BLaER1 (cell line): Measurements from ENCODE around the gene AFAP1.

Experiments
- H3K27ac ChIP-seq: shearing (Covaris generic); formaldehyde crosslinking; 2 replicates; pipeline ENCODE4 v1.8.1; 2022
- H3K27me3 ChIP-seq: shearing (Covaris generic); formaldehyde crosslinking; 2 replicates; pipeline ENCODE4 v1.8.1; 2022
- H3K36me3 ChIP-seq: shearing (Covaris generic); formaldehyde crosslinking; 2 replicates; pipeline ENCODE4 v1.8.1; 2022
- H3K4me1 ChIP-seq: shearing (Covaris generic); formaldehyde crosslinking; 2 replicates; pipeline ENCODE4 v1.8.1; 2022
- H3K4me2 ChIP-seq: shearing (Covaris generic); formaldehyde crosslinking; 2 replicates; pipeline ENCODE4 v1.8.1; 2022
- H3K4me3 ChIP-seq: shearing (Covaris generic); formaldehyde crosslinking; 2 replicates; pipeline ENCODE4 v1.8.1; 2022
- H3K9ac ChIP-seq: shearing (Covaris generic); formaldehyde crosslinking; 2 replicates; pipeline ENCODE4 v1.8.1; 2022
- H3K9me3 ChIP-seq: shearing (Covaris generic); formaldehyde crosslinking; 2 replicates; pipeline ENCODE4 v1.8.1; 2022
- H4K20me1 ChIP-seq: shearing (Covaris generic); formaldehyde crosslinking; 2 replicates; pipeline ENCODE4 v1.8.1; 2022
- Cebpa-rat ChIP-seq: shearing (Covaris generic); IDR thresholded peaks from 2 replicates; pipeline ENCODE4 v1.8.1; 2022

Gene AFAP1

DNA sequence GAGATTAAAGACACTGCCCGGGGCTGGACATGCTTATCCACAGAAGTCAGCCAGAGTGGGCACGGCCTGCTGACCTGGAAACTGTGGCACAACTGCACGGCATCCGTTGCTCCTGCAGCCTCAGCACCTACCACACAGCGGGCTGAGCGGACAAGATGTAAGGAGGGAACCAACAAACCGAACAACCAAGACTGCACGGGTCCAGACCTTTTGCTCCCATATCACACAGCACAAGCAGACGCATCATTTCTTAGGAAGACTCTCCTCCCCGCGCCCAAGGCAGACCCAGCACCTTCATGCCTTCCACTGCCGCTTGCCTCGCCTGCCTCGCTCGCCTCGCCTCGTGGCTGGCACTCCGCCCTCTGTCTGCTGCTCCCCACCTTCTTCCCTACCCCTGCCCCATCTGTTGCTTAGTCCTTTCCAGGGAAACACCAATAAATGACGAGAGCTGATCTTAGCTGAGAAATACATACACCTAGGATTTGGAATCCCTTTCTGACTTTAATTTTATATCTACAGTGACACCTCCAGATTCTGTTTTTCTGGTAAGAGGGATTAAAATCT is 79.0 kb downstream of the AFAP1 start:
- Histone ChIP-seq H3K4me1 (no peaks in the 10 kb centered on the region), H3K9me3 (no peaks in the 10 kb centered on the region), H3K4me2 (no peak overlapping the region), H3K4me3 (no peak overlapping the region), H3K27me3 (no peaks in the 10 kb centered on the region), H3K36me3 (peaks cover 5% of the 10 kb centered on the region; the same call in 1 of the 2 replicates), H4K20me1 (no peaks in the 10 kb centered on the region), H3K9ac (no peak overlapping the region), H3K27ac (no peak overlapping the region)
- TF ChIP-seq Cebpa-rat = no peak

GRCh38 chr4:7859326-7859725 is 80.3 kb downstream of the AFAP1 start:
- Histone ChIP-seq H3K36me3 (peaks cover 16% of the 10 kb centered on the region), H3K4me2 (no peak overlapping the region), H3K9me3 (no peaks in the 10 kb centered on the region), H3K9ac (no peak overlapping the region), H3K4me1 (no peaks in the 10 kb centered on the region), H3K27me3 (no peaks in the 10 kb centered on the region), H3K4me3 (no peak overlapping the region), H3K27ac (no peak overlapping the region), H4K20me1 (no peaks in the 10 kb centered on the region)
- no peak for TF ChIP-seq Cebpa-rat

DNA sequence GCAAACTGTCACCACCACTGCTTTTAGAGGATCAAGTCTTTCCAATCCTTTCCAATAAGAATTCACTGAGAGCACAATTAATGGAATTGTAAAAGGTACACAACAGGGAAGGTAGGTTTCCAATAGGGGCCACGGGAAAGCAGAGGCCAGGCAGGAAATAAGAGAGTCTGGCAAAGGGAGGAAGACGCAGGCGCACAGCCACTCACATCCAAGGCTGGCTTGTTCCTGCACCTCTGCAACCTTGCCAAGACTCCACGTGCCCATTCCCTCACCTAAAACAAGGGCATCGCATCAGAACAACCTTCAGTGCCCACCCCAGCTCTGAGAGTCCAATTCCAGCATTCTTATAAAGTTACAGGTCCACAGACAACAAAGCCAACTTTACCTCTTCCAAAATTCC is 81.2 kb downstream of the AFAP1 start:
- H3K27ac ChIP-seq = no peak overlapping the region

GRCh38 chr4:7857993-7858392 is 81.7 kb downstream of the AFAP1 start:
- TF ChIP-seq Cebpa-rat = no peak
- no peak overlapping the region for H3K9ac ChIP-seq

More for the DNA sequence above, 81.2 kb downstream of the AFAP1 start:
- no peaks in the 10 kb centered on the region for H3K4me1 ChIP-seq
- no peaks in the 10 kb centered on the region for H4K20me1 ChIP-seq
- TF ChIP-seq Cebpa-rat = no peak
- no peak overlapping the region for H3K4me3 ChIP-seq
- H3K27me3 ChIP-seq = no peaks in the 10 kb centered on the region
- H3K36me3 ChIP-seq = peaks cover 23% of the 10 kb centered on the region
- H3K9ac ChIP-seq = no peak overlapping the region
- no peaks in the 10 kb centered on the region for H3K9me3 ChIP-seq
- H3K4me2 ChIP-seq = no peak overlapping the region

GRCh38 chr4:7857238-7857701 is 82.4 kb downstream of the AFAP1 start:
- H4K20me1 ChIP-seq = no peaks in the 10 kb centered on the region
- no peak overlapping the region for H3K9ac ChIP-seq
- H3K27ac ChIP-seq = no peak overlapping the region
- H3K36me3 ChIP-seq = peaks cover 28% of the 10 kb centered on the region
- no peaks in the 10 kb centered on the region for H3K9me3 ChIP-seq
- no peak for TF ChIP-seq Cebpa-rat
- H3K27me3 ChIP-seq = no peaks in the 10 kb centered on the region
- no peak overlapping the region for H3K4me3 ChIP-seq
- no peaks in the 10 kb centered on the region for H3K4me1 ChIP-seq
- H3K4me2 ChIP-seq = no peak overlapping the region

More at GRCh38 chr4:7857993-7858392, 81.7 kb downstream of the AFAP1 start:
- Histone ChIP-seq H3K4me1 (no peaks in the 10 kb centered on the region), H3K36me3 (peaks cover 28% of the 10 kb centered on the region), H3K9me3 (no peaks in the 10 kb centered on the region), H3K27ac (no peak overlapping the region), H3K4me3 (no peak overlapping the region), H3K27me3 (no peaks in the 10 kb centered on the region), H4K20me1 (no peaks in the 10 kb centered on the region), H3K4me2 (no peak overlapping the region)

DNA sequence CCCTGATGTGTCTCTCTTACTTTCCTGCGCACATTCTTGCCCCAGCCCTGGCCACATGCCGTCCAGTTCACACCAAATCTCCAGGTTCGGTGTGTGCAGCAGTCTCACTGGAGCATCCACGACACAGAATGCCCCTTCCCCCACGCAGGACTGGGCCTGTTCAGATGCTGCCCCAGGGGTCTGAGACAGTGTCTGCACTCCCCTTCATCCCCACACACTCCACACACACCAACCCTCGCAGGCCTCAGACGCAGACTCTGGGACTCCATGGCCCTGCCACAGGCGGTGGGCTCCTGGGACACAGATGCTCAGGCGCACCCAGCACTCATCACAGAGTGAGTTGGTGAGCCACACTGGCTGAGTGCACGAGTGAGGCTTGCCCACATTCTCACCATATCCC is 83.9 kb downstream of the AFAP1 start:
- H3K4me1 ChIP-seq = no peaks in the 10 kb centered on the region
- no peak for TF ChIP-seq Cebpa-rat
- H3K4me2 ChIP-seq = no peak overlapping the region
- no peak overlapping the region for H3K9ac ChIP-seq
- H3K36me3 ChIP-seq = peaks cover 40% of the 10 kb centered on the region
- H4K20me1 ChIP-seq = no peaks in the 10 kb centered on the region
- H3K9me3 ChIP-seq = no peaks in the 10 kb centered on the region
- no peaks in the 10 kb centered on the region for H3K27me3 ChIP-seq
- no peak overlapping the region for H3K27ac ChIP-seq
- H3K4me3 ChIP-seq = no peak overlapping the region

GRCh38 chr4:7854697-7855370 is 84.8 kb downstream of the AFAP1 start:
- H3K4me1 ChIP-seq = no peaks in the 10 kb centered on the region
- no peak overlapping the region for H3K4me3 ChIP-seq
- H3K9ac ChIP-seq = no peak overlapping the region
- no peak overlapping the region for H3K4me2 ChIP-seq
- H3K27ac ChIP-seq = no peak overlapping the region
- no peaks in the 10 kb centered on the region for H3K9me3 ChIP-seq
- no peaks in the 10 kb centered on the region for H4K20me1 ChIP-seq
- TF ChIP-seq Cebpa-rat = no peak
- no peaks in the 10 kb centered on the region for H3K27me3 ChIP-seq
- H3K36me3 ChIP-seq = peaks cover 42% of the 10 kb centered on the region

DNA sequence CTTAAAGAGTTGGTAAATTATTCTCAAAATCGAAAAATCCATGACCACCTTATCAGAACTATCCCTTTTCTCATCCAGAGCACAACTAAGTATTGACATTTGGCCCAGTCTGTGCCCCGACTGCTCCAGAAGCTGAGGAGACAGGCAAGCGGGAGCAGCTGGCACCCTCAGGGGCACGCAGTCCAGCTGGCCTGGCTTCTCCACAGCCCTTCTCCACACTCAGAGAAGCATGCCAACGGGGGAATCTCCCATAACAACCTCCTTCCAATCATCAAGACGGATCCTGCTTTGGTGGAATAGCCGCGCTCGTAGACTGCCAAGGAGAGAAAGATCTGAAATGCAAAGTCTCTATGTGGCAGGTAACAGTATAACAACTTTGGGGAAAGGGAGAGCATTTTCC is 85.4 kb downstream of the AFAP1 start:
- Histone ChIP-seq H3K4me3 (no peak overlapping the region), H3K9me3 (no peaks in the 10 kb centered on the region), H3K9ac (no peak overlapping the region), H4K20me1 (no peaks in the 10 kb centered on the region), H3K27me3 (no peaks in the 10 kb centered on the region), H3K4me1 (peaks cover 3% of the 10 kb centered on the region), H3K36me3 (peaks cover 42% of the 10 kb centered on the region), H3K4me2 (no peak overlapping the region), H3K27ac (no peak overlapping the region)
- no peak for TF ChIP-seq Cebpa-rat

DNA sequence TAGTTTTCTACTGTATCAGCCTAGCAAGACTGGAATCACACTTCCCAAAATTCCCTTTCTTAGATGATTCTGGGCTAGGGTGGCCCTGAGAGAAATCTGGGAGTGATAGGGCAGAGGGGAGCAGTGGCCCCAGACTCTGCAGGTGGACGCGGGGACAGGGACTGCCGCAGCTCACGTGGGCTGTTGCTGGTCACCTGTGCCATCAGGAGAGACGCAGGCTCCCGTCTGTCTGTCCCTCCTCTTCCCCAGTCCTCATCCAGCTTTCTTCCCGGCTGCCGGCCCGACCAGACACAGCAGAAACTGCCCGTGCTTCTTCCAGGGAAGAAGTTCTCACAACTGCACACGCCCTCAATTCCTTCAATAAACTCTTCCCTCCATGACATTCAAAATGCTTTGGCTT is 86.4 kb downstream of the AFAP1 start:
- Histone ChIP-seq H3K4me3 (no peak overlapping the region), H3K36me3 (peaks cover 42% of the 10 kb centered on the region), H3K9me3 (no peaks in the 10 kb centered on the region), H3K4me1 (peaks cover 12% of the 10 kb centered on the region), H4K20me1 (0 out of 2 replicates have a peak, but pooled peaks cover 5% of the 10 kb centered on the region), H3K27ac (no peak overlapping the region), H3K9ac (no peak overlapping the region), H3K4me2 (no peak overlapping the region), H3K27me3 (no peaks in the 10 kb centered on the region)
- no peak for TF ChIP-seq Cebpa-rat

GRCh38 chr4:7852568-7853185 is 87.0 kb downstream of the AFAP1 start:
- H3K4me2 ChIP-seq = no peak overlapping the region
- no peak overlapping the region for H3K27ac ChIP-seq
- no peak for TF ChIP-seq Cebpa-rat
- no peaks in the 10 kb centered on the region for H3K9me3 ChIP-seq
- H3K4me3 ChIP-seq = no peak overlapping the region
- H3K27me3 ChIP-seq = no peaks in the 10 kb centered on the region
- peaks cover 13% of the 10 kb centered on the region for H3K4me1 ChIP-seq
- 0 out of 2 replicates have a peak, but pooled peaks cover 5% of the 10 kb centered on the region for H4K20me1 ChIP-seq
- no peak overlapping the region for H3K9ac ChIP-seq
- peaks cover 42% of the 10 kb centered on the region for H3K36me3 ChIP-seq
